ENCODE results near the gene RHOT2. TPM values are rescaled to one million over a fixed set of nuclear protein-coding genes. Genes with fewer than 3 reads are reported as not detected.
"Not testable (repeated sequence)": the region's sequence is repeated elsewhere in the genome, so short reads cannot be mapped to it uniquely, and the experiment has no call there.

The RHOT2 gene
- polyA plus RNA-seq, 1 experiment: 38.0 TPM

- CTCF ChIA-PET: interaction anchor here (1.4 kb wide), 1 partner anchor 26 kb away, joined by 3 read pairs; no protein-coding TSS in a partner anchor
- no peak for DNase-seq (ENCODE audit: low read depth, low spot score)
- H3K27me3 ChIP-seq (ENCODE audit: control insufficient read depth, insufficient read depth, low read length): no peaks in the 10 kb centered on the region
- POLR2A ChIA-PET: no interaction called here
- H3K9me3 ChIP-seq (ENCODE audit: control insufficient read depth, insufficient read depth, low read length): peaks cover 9% of the 10 kb centered on the region; the same call in 1 of the 2 replicates
- H3K4me3 ChIP-seq (ENCODE audit: low read depth, low read length): no peak overlapping the region
- H3K27ac ChIP-seq (ENCODE audit: low read depth, low read length): no peak overlapping the region
- no peak for TF ChIP-seq CTCF (IDR thresholded peaks at IDR 0.05; ENCODE audit: low read depth, low read length)
Observed at GRCh38 chr16:686459-687260, 18.7 kb downstream of the RHOT2 start.

GRCh38 chr16:687499-687898, 19.6 kb downstream of the RHOT2 start:
- POLR2A ChIA-PET: no interaction called here
- H3K4me3 ChIP-seq (ENCODE audit: low read depth, low read length): no peak overlapping the region
- peaks cover 9% of the 10 kb centered on the region; the same call in 1 of the 2 replicates for H3K9me3 ChIP-seq (ENCODE audit: control insufficient read depth, insufficient read depth, low read length)
- DNase-seq (ENCODE audit: low read depth, low spot score): no peak
- no peak overlapping the region for H3K27ac ChIP-seq (ENCODE audit: low read depth, low read length)
- H3K27me3 ChIP-seq (ENCODE audit: control insufficient read depth, insufficient read depth, low read length): peaks cover 6% of the 10 kb centered on the region
- no peak for TF ChIP-seq CTCF (IDR thresholded peaks at IDR 0.05; ENCODE audit: low read depth, low read length)
- CTCF ChIA-PET: no interaction called here

- no peak for TF ChIP-seq CTCF (IDR thresholded peaks at IDR 0.05; ENCODE audit: low read depth, low read length)
- DNase-seq (ENCODE audit: low read depth, low spot score): no peak
- Histone ChIP-seq H3K27ac (ENCODE audit: low read depth, low read length) (peak overlapping the region; percentile 11), H3K9me3 (ENCODE audit: control insufficient read depth, insufficient read depth, low read length) (peaks cover 12% of the 10 kb centered on the region; the same call in 1 of the 2 replicates), H3K27me3 (ENCODE audit: control insufficient read depth, insufficient read depth, low read length) (peaks cover 20% of the 10 kb centered on the region), H3K4me3 (ENCODE audit: low read depth, low read length) (peak overlapping the region; percentile 77)
- POLR2A ChIA-PET: interaction anchor here (0.6 to 1.7 kb wide), 3 partner anchors 9 to 31 kb away, joined by 3 to 10 read pairs (median 4); partner anchors contain the start of gene STUB1
- CTCF ChIA-PET: interaction anchor here (0.9 to 1.2 kb wide), 2 partner anchors 23 to 27 kb away, joined by 3 read pairs; no protein-coding TSS in a partner anchor
Observed at GRCh38 chr16:689175-689897, 21.4 kb downstream of the RHOT2 start.

DNA sequence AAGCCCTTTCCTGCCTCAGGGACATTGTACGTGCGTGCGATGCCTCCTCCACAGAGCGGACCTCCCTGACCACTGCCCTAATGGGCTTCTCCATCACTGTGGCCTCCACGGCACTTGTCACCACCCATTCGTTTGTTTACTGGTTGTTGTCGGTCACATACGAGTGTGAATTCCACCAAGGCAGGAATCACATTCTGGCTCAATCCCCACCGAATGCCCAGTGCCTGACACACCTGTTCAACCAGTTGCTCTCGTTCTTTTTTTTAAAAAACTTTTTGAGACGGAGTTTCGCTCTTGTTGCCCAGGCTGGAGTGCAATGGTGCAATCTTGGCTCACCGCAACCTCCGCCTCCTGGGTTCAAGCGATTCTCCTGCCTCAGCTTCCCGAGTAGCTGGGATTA, 23.3 kb downstream of the RHOT2 start:
- POLR2A ChIA-PET: interaction anchor here (0.8 kb wide), 1 partner anchor 33 kb away, joined by 5 read pairs; no protein-coding TSS in a partner anchor
- H3K4me3 ChIP-seq (ENCODE audit: low read depth, low read length); H3K27ac ChIP-seq (ENCODE audit: low read depth, low read length); CTCF ChIA-PET; DNase-seq (ENCODE audit: low read depth, low spot score); H3K9me3 ChIP-seq (ENCODE audit: control insufficient read depth, insufficient read depth, low read length): not testable (repeated sequence)
- H3K27me3 ChIP-seq (ENCODE audit: control insufficient read depth, insufficient read depth, low read length): peaks cover 36% of the 10 kb centered on the region

DNA sequence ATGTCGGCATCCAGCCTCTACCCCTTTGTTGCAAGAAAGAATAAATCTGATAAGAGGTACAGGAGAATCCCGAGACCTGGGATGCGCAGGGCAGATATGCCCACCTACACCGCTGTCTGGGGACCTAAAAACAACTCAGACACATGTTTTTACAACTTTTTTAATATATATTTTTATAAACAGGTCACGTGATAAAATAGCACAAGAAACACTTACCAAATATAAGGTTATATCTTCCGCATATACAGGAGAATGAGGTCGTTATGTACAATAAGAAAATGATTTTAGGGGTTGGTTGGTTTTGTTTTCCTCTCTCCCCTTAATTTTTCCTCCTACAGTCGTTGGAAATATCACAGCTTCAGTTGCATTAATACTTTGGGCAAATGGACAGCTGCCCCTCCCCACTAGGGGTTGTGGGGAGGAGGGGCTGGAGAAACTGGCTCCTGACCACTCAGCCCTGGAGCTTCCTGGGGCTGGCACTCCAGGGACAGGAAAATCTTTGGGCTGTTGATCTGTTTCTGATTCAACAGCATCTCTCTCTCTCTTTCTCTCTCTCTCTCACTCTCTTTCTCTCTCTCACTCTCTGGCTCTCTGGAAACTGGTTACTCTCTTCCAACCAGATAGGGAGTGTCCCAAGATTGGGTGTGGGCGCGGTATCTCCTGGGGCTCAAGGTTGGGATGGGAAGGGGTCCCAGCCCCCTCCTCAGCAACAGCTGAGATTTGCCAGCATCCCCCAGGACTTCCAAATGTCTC, 24.6 kb downstream of the RHOT2 start:
- H3K27ac ChIP-seq (ENCODE audit: low read depth, low read length): no peak overlapping the region
- H3K9me3 ChIP-seq (ENCODE audit: control insufficient read depth, insufficient read depth, low read length): peaks cover 3% of the 10 kb centered on the region; the same call in 1 of the 2 replicates
- H3K27me3 ChIP-seq (ENCODE audit: control insufficient read depth, insufficient read depth, low read length): peaks cover 36% of the 10 kb centered on the region
- DNase-seq (ENCODE audit: low read depth, low spot score): no peak
- no peak overlapping the region for H3K4me3 ChIP-seq (ENCODE audit: low read depth, low read length)
- CTCF ChIA-PET: interaction anchor here (0.6 kb wide), 1 partner anchor 24 kb away, joined by 3 read pairs; the partner anchor contains the start of gene RHOT2
- TF ChIP-seq CTCF (IDR thresholded peaks at IDR 0.05; ENCODE audit: low read depth, low read length): no peak
- POLR2A ChIA-PET: no interaction called here

Data from AG04450 (cell line).